ENCODE results near the gene SH3D19.

GRCh38 chr4:151331276-151332042, 6.1 kb upstream of the SH3D19 start:
- no peak for TF ChIP-seq CTCF (IDR thresholded peaks at IDR 0.05)
- no peak for TF ChIP-seq POLR2A (IDR thresholded peaks at IDR 0.05)

All from testis (tissue), 2 donors.